Measurements from ENCODE around the gene ATP6V1E1. TPM values are rescaled to one million over a fixed set of nuclear protein-coding genes. Genes with fewer than 3 reads are reported as not detected.

ATP6V1E1 gene
- total and polyA plus RNA-seq, 7 donors = 122 to 263 (median 158) TPM

DNA sequence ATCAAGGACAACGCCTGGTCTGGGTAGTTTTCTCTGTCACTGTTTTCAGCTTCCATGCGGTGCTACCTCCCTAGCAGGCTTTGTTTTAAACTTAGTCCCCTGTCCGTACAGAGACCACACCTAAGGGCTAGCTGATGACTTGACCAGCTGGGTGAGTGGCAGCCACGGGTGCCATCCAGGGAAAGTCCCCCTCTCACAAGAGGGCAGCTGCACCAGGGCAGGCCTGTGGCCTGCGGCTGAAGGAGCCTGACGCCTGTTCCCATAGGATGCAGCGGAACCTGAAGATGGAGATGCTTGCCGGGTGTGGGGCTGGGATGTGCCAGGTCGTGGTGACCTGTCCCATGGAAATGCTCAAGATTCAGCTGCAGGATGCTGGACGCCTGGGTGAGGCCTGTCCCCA is 45.4 kb downstream of the ATP6V1E1 start:
- peaks cover 0 to 8% of the 10 kb centered on the region in 2 donors for H3K36me3 ChIP-seq (ENCODE audit: insufficient read depth in 1 of 2, low read depth in 1 of 2)
- intact Hi-C loops (cut with DNase I) = no loop called here
- WGBS, 3 donors = 77 to 87% (median 79%) methylated on average over 10 of the region's 10 CpGs
- ATAC-seq = no peak
- no peak for DNase-seq
- H3K4me1 ChIP-seq = peaks cover 3% of the 10 kb centered on the region
- H3K4me3 ChIP-seq = no peak overlapping the region
- no peak for TF ChIP-seq CTCF (IDR thresholded peaks at IDR 0.05)
- no peaks in the 10 kb centered on the region for H3K27me3 ChIP-seq (ENCODE audit: insufficient read depth in 3 of 3, low read length in 2 of 3)
- no peak overlapping the region for H3K27ac ChIP-seq
- H3K9me3 ChIP-seq = no peaks in the 10 kb centered on the region

- Histone ChIP-seq H3K27me3 (ENCODE audit: insufficient read depth in 3 of 3, low read length in 2 of 3) (no peaks in the 10 kb centered on the region), H3K4me3 (no peak overlapping the region), H3K27ac (no peak overlapping the region), H3K9me3 (no peaks in the 10 kb centered on the region), H3K36me3 (ENCODE audit: insufficient read depth in 1 of 2, low read depth in 1 of 2) (no peaks in the 10 kb centered on the region), H3K4me1 (peaks cover 1% of the 10 kb centered on the region)
- no peak for TF ChIP-seq CTCF (IDR thresholded peaks at IDR 0.05)
- ATAC-seq (no peak), DNase-seq (no peak)
- intact Hi-C loops (cut with DNase I) = no loop called here
- 84 to 91% (median 85%) methylated on average over 17 of the region's 17 CpGs for WGBS, 3 donors
These were observed 46.9 kb downstream of the ATP6V1E1 start for GRCh38 chr22:17581631-17582030.

GRCh38 chr22:17581056-17581455 is 47.5 kb downstream of the ATP6V1E1 start:
- WGBS, 3 donors = 66 to 81% (median 73%) methylated on average over 21 of the region's 21 CpGs
- no peaks in the 10 kb centered on the region for H3K4me1 ChIP-seq
- H3K27me3 ChIP-seq (ENCODE audit: insufficient read depth in 3 of 3, low read length in 2 of 3) = no peaks in the 10 kb centered on the region
- ATAC-seq (no peak), DNase-seq (no peak)
- intact Hi-C loops (cut with DNase I) = no loop called here
- H3K4me3 ChIP-seq = no peak overlapping the region
- H3K36me3 ChIP-seq (ENCODE audit: insufficient read depth in 1 of 2, low read depth in 1 of 2) = no peaks in the 10 kb centered on the region
- H3K27ac ChIP-seq = no peak overlapping the region
- TF ChIP-seq CTCF (IDR thresholded peaks at IDR 0.05) = no peak
- H3K9me3 ChIP-seq = no peaks in the 10 kb centered on the region

GRCh38 chr22:17580441-17581031 is 48.0 kb downstream of the ATP6V1E1 start:
- no peak for DNase-seq
- no peak overlapping the region for H3K4me3 ChIP-seq
- no peak overlapping the region for H3K27ac ChIP-seq
- WGBS, 3 donors = 61 to 71% (median 63%) methylated on average over 15 of the region's 15 CpGs
- H3K4me1 ChIP-seq = no peaks in the 10 kb centered on the region
- TF ChIP-seq CTCF (IDR thresholded peaks at IDR 0.05) = no peak
- no peaks in the 10 kb centered on the region for H3K9me3 ChIP-seq
- H3K27me3 ChIP-seq (ENCODE audit: insufficient read depth in 3 of 3, low read length in 2 of 3) = no peaks in the 10 kb centered on the region
- ATAC-seq = no peak
- H3K36me3 ChIP-seq (ENCODE audit: insufficient read depth in 1 of 2, low read depth in 1 of 2) = no peaks in the 10 kb centered on the region
- intact Hi-C loops (cut with DNase I) = no loop called here

GRCh38 chr22:17579535-17579981 is 49.0 kb downstream of the ATP6V1E1 start:
- Histone ChIP-seq H3K36me3 (ENCODE audit: insufficient read depth in 1 of 2, low read depth in 1 of 2) (no peaks in the 10 kb centered on the region), H3K4me3 (no peak overlapping the region), H3K9me3 (no peaks in the 10 kb centered on the region), H3K4me1 (no peaks in the 10 kb centered on the region), H3K27me3 (ENCODE audit: insufficient read depth in 3 of 3, low read length in 2 of 3) (no peaks in the 10 kb centered on the region), H3K27ac (no peak overlapping the region)
- no peak for DNase-seq
- intact Hi-C loops (cut with DNase I) = loop anchor here in 1 of 2 donors (5.0 kb wide), 1 partner anchor 43 kb away; no protein-coding TSS in a partner anchor
- no peak for ATAC-seq
- no peak for TF ChIP-seq CTCF (IDR thresholded peaks at IDR 0.05)
- 86 to 88% (median 87%) methylated on average over 14 of the region's 14 CpGs for WGBS, 3 donors

All from psoas muscle (tissue), 8 donors.